ENCODE measurements around the gene ABHD17A. TPM values are rescaled to one million over a fixed set of nuclear protein-coding genes. Genes with fewer than 3 reads are reported as not detected.
A peak's percentile ranks its signal among the peaks of the same experiment; 100 is the strongest.

Gene ABHD17A
- total and polyA plus RNA-seq, 2 of the 8 experiments (the other 6 are each of a cell fraction or from before 2014, with no cell fraction given) = 41.2 to 87.4 TPM

DNA sequence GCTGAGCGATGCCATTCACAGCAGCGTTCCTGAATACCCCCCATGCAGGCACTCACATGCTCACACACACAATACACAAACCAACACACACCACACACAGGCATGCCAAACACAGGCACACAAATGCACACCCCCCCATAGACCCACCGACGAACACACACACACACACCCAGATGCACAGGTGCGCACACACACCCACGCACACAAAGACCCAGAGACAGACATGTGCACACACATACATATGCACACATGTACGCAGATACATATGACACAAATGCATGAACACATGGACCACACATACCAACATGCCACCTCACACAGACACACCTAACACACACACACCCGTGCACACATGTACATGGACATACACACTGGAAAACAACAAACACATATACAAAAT lies 48.6 kb upstream of the ABHD17A start:
- Histone ChIP-seq H2AFZ (ENCODE audit: low read length) (no peak overlapping the region), H2BK15ac (ENCODE audit: low read length) (peak overlapping the region; percentile 40; the same call in 1 of the 2 replicates), H3K27me3 (replicated peaks in 1 of 4; ENCODE audit: control insufficient read depth in 3 of 4, extremely low read depth in 1 of 4, insufficient read depth in 3 of 4, low read length in 3 of 4) (no peaks in the 10 kb centered on the region), H3K14ac (ENCODE audit: insufficient read length) (no peak overlapping the region), H3K79me1 (ENCODE audit: low read depth, low read length) (no peaks in the 10 kb centered on the region), H2AK5ac (ENCODE audit: low read depth, low read length) (no peak overlapping the region), H3K27ac (ENCODE audit: low read depth, low read length) (no peak overlapping the region), H2BK5ac (ENCODE audit: low read depth, low read length) (no peak overlapping the region), H3K36me3 (ENCODE audit: control insufficient read depth in 2 of 4, insufficient read depth in 4 of 4, low read length in 3 of 4) (no peaks in the 10 kb centered on the region), H3K18ac (ENCODE audit: extremely low read depth, low read length) (no peak overlapping the region), H3K23me2 (ENCODE audit: low read depth, low read length) (peaks cover 6% of the 10 kb centered on the region; the same call in 1 of the 2 replicates), H3K79me2 (ENCODE audit: control insufficient read depth in 1 of 2, insufficient read depth in 2 of 2, low read length in 2 of 2) (no peaks in the 10 kb centered on the region), H3K56ac (replicated peaks; ENCODE audit: insufficient read length, low read depth, low read length) (no peak overlapping the region), H4K20me1 (replicated peaks in 1 of 2; ENCODE audit: control insufficient read depth in 1 of 2, insufficient read depth in 2 of 2, low read length in 2 of 2) (no peaks in the 10 kb centered on the region), H3K4me1 (replicated peaks in 1 of 4; ENCODE audit: control insufficient read depth in 3 of 4, insufficient read depth in 4 of 4, low read length in 3 of 4) (peaks cover 0 to 6% (median 4%) of the 10 kb centered on the region in 4 experiments; a peak in 4 of 7 replicates), H4K91ac (replicated peaks; ENCODE audit: insufficient read length, low read length) (no peak overlapping the region), H2BK12ac (ENCODE audit: low read depth, low read length) (peak overlapping the region; percentile 39; the same call in 1 of the 2 replicates), H3K4me3 (ENCODE audit: extremely low read depth in 1 of 4, insufficient read depth in 2 of 4, low read depth in 3 of 4, low read length in 4 of 4) (no peak overlapping the region), H3K9me3 (ENCODE audit: insufficient read depth in 2 of 2, low read depth in 1 of 2, low read length in 1 of 2) (peaks cover 3 to 9% of the 10 kb centered on the region in 2 experiments; a peak in 2 of 4 replicates), H4K5ac (ENCODE audit: insufficient read length, low read depth, low read length) (no peak overlapping the region), H3K23ac (ENCODE audit: insufficient read length) (no peak overlapping the region), H4K8ac (ENCODE audit: extremely low read depth, insufficient read depth, low read length) (no peak overlapping the region), H3K9ac (replicated peaks in 1 of 4; ENCODE audit: extremely low read depth in 1 of 4, low read depth in 3 of 4, low read length in 3 of 4) (no peak overlapping the region), H2BK120ac (replicated peaks; ENCODE audit: low read depth, low read length) (no peak overlapping the region), H3K4me2 (ENCODE audit: insufficient read depth in 1 of 2, low read depth in 2 of 2, low read length in 2 of 2) (no peak overlapping the region), H3K4ac (replicated peaks; ENCODE audit: insufficient read length, low read depth, low read length) (no peak overlapping the region), H2BK20ac (ENCODE audit: low read length) (no peak overlapping the region)
- FAIRE-seq (no peak), DNase-seq (ENCODE audit: low read depth in 1 of 2, low spot score in 2 of 2) (no peak)
- WGBS, 2 experiments (ENCODE audit: extremely low coverage in 1 of 2, insufficient coverage in 1 of 2, insufficient read length in 1 of 2, insufficient replicate concordance in 2 of 2, low coverage in 1 of 2, low lambda C conversion rate in 2 of 2, missing lambda C conversion rate in 1 of 2) = 89% methylated on average over 8 of the region's 8 CpGs; no CpG with 5 or more reads in 1 of the 2 experiments
- POLR2A ChIA-PET (ENCODE audit: partially characterized antibody) = interaction anchor here (0.7 to 1.2 kb wide), 2 partner anchors 32 to 117 kb away, joined by 3 to 5 read pairs; partner anchors contain the start of gene MKNK2
- CTCF ChIA-PET (ENCODE audit: partially characterized antibody) = interaction anchor here (0.9 to 3.0 kb wide), 2 partner anchors 24 to 36 kb away, joined by 3 to 16 read pairs; no protein-coding TSS in a partner anchor
- TF ChIP-seq YY1 (IDR thresholded peaks at IDR 0.05; ENCODE audit: low read depth, low read length) (no peak), SUZ12 (IDR thresholded peaks at IDR 0.05; ENCODE audit: low read length) (no peak), CBX8 (IDR thresholded peaks at IDR 0.05; ENCODE audit: borderline replicate concordance, low read depth, low read length) (no peak), KDM4A (IDR thresholded peaks at IDR 0.05; ENCODE audit: low read depth, low read length, severe bottlenecking) (no peak), SRF (IDR thresholded peaks at IDR 0.05; ENCODE audit: low read depth, low read length) (no peak), RBBP5 (IDR thresholded peaks at IDR 0.05; ENCODE audit: borderline replicate concordance, low read depth, low read length) (no peak), JUN (IDR thresholded peaks at IDR 0.05; ENCODE audit: low read depth, low read length) (no peak), EP300 (IDR thresholded peaks at IDR 0.05; ENCODE audit: borderline replicate concordance in 1 of 2, low read depth in 2 of 2, low read length in 2 of 2) (no peak), MAFK (IDR thresholded peaks at IDR 0.05; ENCODE audit: low read depth, low read length) (no peak), NRF1 (IDR thresholded peaks at IDR 0.05; ENCODE audit: low read depth, low read length) (no peak), SP2 (IDR thresholded peaks at IDR 0.05; ENCODE audit: low read length) (no peak), BACH1 (IDR thresholded peaks at IDR 0.05; ENCODE audit: low read length) (no peak)
- TF ChIP-seq, protein P1, sequence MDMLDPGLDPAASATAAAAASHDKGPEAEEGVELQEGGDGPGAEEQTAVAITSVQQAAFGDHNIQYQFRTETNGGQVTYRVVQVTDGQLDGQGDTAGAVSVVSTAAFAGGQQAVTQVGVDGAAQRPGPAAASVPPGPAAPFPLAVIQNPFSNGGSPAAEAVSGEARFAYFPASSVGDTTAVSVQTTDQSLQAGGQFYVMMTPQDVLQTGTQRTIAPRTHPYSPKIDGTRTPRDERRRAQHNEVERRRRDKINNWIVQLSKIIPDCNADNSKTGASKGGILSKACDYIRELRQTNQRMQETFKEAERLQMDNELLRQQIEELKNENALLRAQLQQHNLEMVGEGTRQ (IDR thresholded peaks at IDR 0.05; ENCODE audit: low read length) = no peak
